Lung (tissue), 12 donors: ENCODE data around the gene ITGA8. TPM values are rescaled to one million over a fixed set of nuclear protein-coding genes. Genes with fewer than 3 reads are reported as not detected.

Experiments used
- ATAC-seq: fragments of 200-7000 bp; cut with Tn5 transposase; one replicate; pipeline ENCODE4 v1.9.1; 2020; ENCODE audit warnings: moderate number of reproducible peaks; ENCODE audit not compliant: insufficient read depth, low FRiP score
- DNase-seq, 3 donors: peaks; one replicate each; pipeline ENCODE4 v3.0.0-alpha.2; 2013 to 2017
- H3K27ac ChIP-seq, 2 donors: one replicate each; pipeline ENCODE4 v1.5.1; 2013; ENCODE audit warnings: mild to moderate bottlenecking in 2 of 2, moderate library complexity in 2 of 2, control low read depth in 1 of 2, inconsistent platforms in 1 of 2, low read depth in 1 of 2, low read length in 1 of 2
- H3K27me3 ChIP-seq, 3 donors: one replicate each; pipeline ENCODE4 v1.5.1; 2013; ENCODE audit warnings: low read length in 2 of 3; ENCODE audit not compliant: control insufficient read depth in 3 of 3, insufficient read depth in 3 of 3
- H3K36me3 ChIP-seq, 4 donors: one replicate each; pipeline ENCODE4 v1.5.1; 2013; ENCODE audit warnings: low read length in 4 of 4, mild to moderate bottlenecking in 1 of 4, moderate library complexity in 1 of 4; ENCODE audit not compliant: control insufficient read depth in 4 of 4, insufficient read depth in 4 of 4
- H3K4me1 ChIP-seq, 5 donors: one replicate each; pipeline ENCODE4 v1.5.1; 2013; ENCODE audit warnings: low read length in 5 of 5, mild to moderate bottlenecking in 2 of 5, moderate library complexity in 1 of 5; ENCODE audit not compliant: control insufficient read depth in 5 of 5, insufficient read depth in 5 of 5
- H3K4me3 ChIP-seq: one replicate; pipeline ENCODE4 v1.5.1; 2013; ENCODE audit warnings: mild to moderate bottlenecking, control low read depth, moderate library complexity
- H3K9ac ChIP-seq, 2 donors: one replicate each; pipeline ENCODE4 v1.5.1; 2013; ENCODE audit warnings: low read length in 2 of 2, control low read depth in 1 of 2; ENCODE audit not compliant: insufficient read depth in 1 of 2
- H3K9me3 ChIP-seq, 4 donors: one replicate each; pipeline ENCODE4 v1.5.1; 2013; ENCODE audit warnings: low read length in 3 of 4, mild to moderate bottlenecking in 1 of 4, moderate library complexity in 1 of 4; ENCODE audit not compliant: control insufficient read depth in 4 of 4, insufficient read depth in 3 of 4
- WGBS, 2 donors: extraction: QIAGEN DNeasy Blood & Tissue Kit; methylation state at CpG; one replicate each; pipeline ENCODE4 v1.1.7; 2013; 5-methylcytosine and 5-hydroxymethylcytosine counted together
- polyA plus RNA-seq, 2 donors: library from polyadenylated mRNA; stranded (reverse); fragments of 200-250 nt; gene quantifications; one replicate each; pipeline ENCODE4 v1.2.1, GENCODE V29; 2013
- total RNA-seq, 2 donors: library from RNA; depleted of rRNA in 1 of 2; stranded (reverse); fragments of >200 nt in 1 of 2; gene quantifications; one replicate each; pipeline ENCODE4 v1.2.1, GENCODE V29; 2014 to 2021
- TF ChIP-seq, protein P1 (sequence below): IDR thresholded peaks from 2 replicates; pipeline ENCODE4 v1.5.1; 2012; ENCODE audit warnings: mild to moderate bottlenecking; ENCODE audit errors: control extremely low read depth, extremely low read depth
- donor health status: control.
- donor health status: control.
- donor health status: Bipolar disorder and iron deficiency.
- donor health status: healthy.
- donor health status: DM: yes; HTN: yes; CAD: no.

Gene ITGA8
- total and polyA plus RNA-seq, 4 donors, result 3.9 to 124 (median 13.6) TPM

- 43 to 45% methylated on average over 5 of the region's 5 CpGs for WGBS, 2 donors
- Histone ChIP-seq H3K4me1 (peaks cover 0 to 35% (median 8%) of the 10 kb centered on the region in 5 donors), H3K4me3 (no peak overlapping the region), H3K9me3 (peaks cover 0 to 6% (median 0%) of the 10 kb centered on the region in 4 donors), H3K27me3 (no peaks in the 10 kb centered on the region), H3K27ac (no peak overlapping the region), H3K9ac (no peak overlapping the region), H3K36me3 (no peaks in the 10 kb centered on the region)
- DNase-seq (peak in 2 of 3 donors; percentile 18 to 39), ATAC-seq (no peak)
- TF ChIP-seq, protein P1, sequence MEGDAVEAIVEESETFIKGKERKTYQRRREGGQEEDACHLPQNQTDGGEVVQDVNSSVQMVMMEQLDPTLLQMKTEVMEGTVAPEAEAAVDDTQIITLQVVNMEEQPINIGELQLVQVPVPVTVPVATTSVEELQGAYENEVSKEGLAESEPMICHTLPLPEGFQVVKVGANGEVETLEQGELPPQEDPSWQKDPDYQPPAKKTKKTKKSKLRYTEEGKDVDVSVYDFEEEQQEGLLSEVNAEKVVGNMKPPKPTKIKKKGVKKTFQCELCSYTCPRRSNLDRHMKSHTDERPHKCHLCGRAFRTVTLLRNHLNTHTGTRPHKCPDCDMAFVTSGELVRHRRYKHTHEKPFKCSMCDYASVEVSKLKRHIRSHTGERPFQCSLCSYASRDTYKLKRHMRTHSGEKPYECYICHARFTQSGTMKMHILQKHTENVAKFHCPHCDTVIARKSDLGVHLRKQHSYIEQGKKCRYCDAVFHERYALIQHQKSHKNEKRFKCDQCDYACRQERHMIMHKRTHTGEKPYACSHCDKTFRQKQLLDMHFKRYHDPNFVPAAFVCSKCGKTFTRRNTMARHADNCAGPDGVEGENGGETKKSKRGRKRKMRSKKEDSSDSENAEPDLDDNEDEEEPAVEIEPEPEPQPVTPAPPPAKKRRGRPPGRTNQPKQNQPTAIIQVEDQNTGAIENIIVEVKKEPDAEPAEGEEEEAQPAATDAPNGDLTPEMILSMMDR, result no peak
Measured at GRCh38 chr10:15473396-15473767, 246.3 kb downstream of the ITGA8 start.

GRCh38 chr10:15472431-15473395 is 247.0 kb downstream of the ITGA8 start:
- WGBS, 2 donors, result 54% methylated on average over 16 of the region's 16 CpGs
- DNase-seq, result peak; percentile 45 to 74 (median 66)

DNA sequence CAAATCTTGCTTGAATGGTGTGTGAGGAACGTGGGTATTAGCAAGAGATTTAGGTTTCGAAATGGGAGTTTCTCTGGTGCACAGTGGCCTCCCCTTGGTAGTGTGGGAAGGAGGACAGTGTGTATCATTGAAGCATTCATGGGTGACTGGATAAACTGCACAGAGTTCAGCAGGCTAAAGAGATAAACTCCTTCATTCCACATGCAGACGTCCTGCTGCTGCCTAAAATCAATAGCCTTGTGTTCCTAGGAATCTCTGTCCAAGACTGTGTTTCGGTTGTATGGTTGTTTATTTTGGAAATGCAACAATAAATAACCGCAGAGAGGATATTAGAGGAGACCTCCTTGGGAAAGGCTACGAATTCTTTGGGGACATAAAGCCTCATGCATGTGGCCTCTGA is 247.7 kb downstream of the ITGA8 start:
- Histone ChIP-seq H3K27ac (no peak overlapping the region), H3K4me3 (no peak overlapping the region), H3K9ac (no peak overlapping the region), H3K27me3 (no peaks in the 10 kb centered on the region), H3K9me3 (peaks cover 0 to 4% (median 0%) of the 10 kb centered on the region in 4 donors), H3K4me1 (peaks cover 0 to 38% (median 8%) of the 10 kb centered on the region in 5 donors), H3K36me3 (no peaks in the 10 kb centered on the region)
- TF ChIP-seq, protein P1, result no peak
- DNase-seq, result peak in 2 of 3 donors; percentile 18 to 23
- WGBS, 2 donors, result 53 to 63% methylated on average over 6 of the region's 6 CpGs
- ATAC-seq, result no peak

More at GRCh38 chr10:15472431-15473395, 247.0 kb downstream of the ITGA8 start:
- peaks cover 0 to 38% (median 8%) of the 10 kb centered on the region in 5 donors for H3K4me1 ChIP-seq
- TF ChIP-seq, protein P1, result no peak
- no peaks in the 10 kb centered on the region for H3K27me3 ChIP-seq
- no peak overlapping the region for H3K9ac ChIP-seq
- ATAC-seq, result no peak
- no peak overlapping the region for H3K4me3 ChIP-seq
- peaks cover 0 to 4% (median 0%) of the 10 kb centered on the region in 4 donors for H3K9me3 ChIP-seq
- no peak overlapping the region for H3K27ac ChIP-seq
- no peaks in the 10 kb centered on the region for H3K36me3 ChIP-seq
